ENCODE data around the gene ERCC6L2.

Gene ERCC6L2

GRCh38 chr9:95875305-95876137 lies at the start of gene ERCC6L2:
ERCC6L2 (plus strand) TSS chr9:95875691; CDS start chr9:95876039, 348 bp downstream.
- in situ Hi-C loops (cut with MboI; ENCODE audit: low sequenced_read_pairs): no loop called here

- in situ Hi-C loops (cut with MboI; ENCODE audit: low sequenced_read_pairs): no loop called here
Measured at GRCh38 chr9:95826183-95826838, 49.2 kb upstream of the ERCC6L2 start.

GRCh38 chr9:95830768-95831167 lies 44.7 kb upstream of the ERCC6L2 start:
- in situ Hi-C loops (cut with MboI; ENCODE audit: low sequenced_read_pairs): no loop called here

GRCh38 chr9:95831810-95832209 lies 43.7 kb upstream of the ERCC6L2 start:
- in situ Hi-C loops (cut with MboI; ENCODE audit: low sequenced_read_pairs): no loop called here

- in situ Hi-C loops (cut with MboI; ENCODE audit: low sequenced_read_pairs): no loop called here
Measured at GRCh38 chr9:95833546-95834178, 41.8 kb upstream of the ERCC6L2 start.

GRCh38 chr9:95834281-95834907 lies 41.1 kb upstream of the ERCC6L2 start:
- in situ Hi-C loops (cut with MboI; ENCODE audit: low sequenced_read_pairs): no loop called here

- in situ Hi-C loops (cut with MboI; ENCODE audit: low sequenced_read_pairs): no loop called here
Measured at GRCh38 chr9:95835393-95835792, 40.1 kb upstream of the ERCC6L2 start.

- in situ Hi-C loops (cut with MboI; ENCODE audit: low sequenced_read_pairs): no loop called here
Measured at GRCh38 chr9:95836072-95836471, 39.4 kb upstream of the ERCC6L2 start.

GRCh38 chr9:95839012-95839411 lies 36.5 kb upstream of the ERCC6L2 start:
- in situ Hi-C loops (cut with MboI; ENCODE audit: low sequenced_read_pairs): no loop called here

- in situ Hi-C loops (cut with MboI; ENCODE audit: low sequenced_read_pairs): no loop called here
Measured at GRCh38 chr9:95840074-95840473, 35.4 kb upstream of the ERCC6L2 start.

- in situ Hi-C loops (cut with MboI; ENCODE audit: low sequenced_read_pairs): no loop called here
Measured at GRCh38 chr9:95841377-95841776, 34.1 kb upstream of the ERCC6L2 start.

GRCh38 chr9:95845751-95846150 lies 29.7 kb upstream of the ERCC6L2 start:
- in situ Hi-C loops (cut with MboI; ENCODE audit: low sequenced_read_pairs): no loop called here

GRCh38 chr9:95848764-95849163 lies 26.7 kb upstream of the ERCC6L2 start:
- in situ Hi-C loops (cut with MboI; ENCODE audit: low sequenced_read_pairs): no loop called here

GRCh38 chr9:95852059-95853032 lies 23.1 kb upstream of the ERCC6L2 start:
- in situ Hi-C loops (cut with MboI; ENCODE audit: low sequenced_read_pairs): no loop called here

GRCh38 chr9:95854386-95855020 lies 21.0 kb upstream of the ERCC6L2 start:
- in situ Hi-C loops (cut with MboI; ENCODE audit: low sequenced_read_pairs): no loop called here

- in situ Hi-C loops (cut with MboI; ENCODE audit: low sequenced_read_pairs): no loop called here
Measured at GRCh38 chr9:95855961-95856360, 19.5 kb upstream of the ERCC6L2 start.

GRCh38 chr9:95857124-95857523 lies 18.4 kb upstream of the ERCC6L2 start:
- in situ Hi-C loops (cut with MboI; ENCODE audit: low sequenced_read_pairs): no loop called here

- in situ Hi-C loops (cut with MboI; ENCODE audit: low sequenced_read_pairs): no loop called here
Measured at GRCh38 chr9:95857896-95858295, 17.6 kb upstream of the ERCC6L2 start.

GRCh38 chr9:95862343-95862742 lies 13.1 kb upstream of the ERCC6L2 start:
- in situ Hi-C loops (cut with MboI; ENCODE audit: low sequenced_read_pairs): no loop called here

Measured in HL-60/S4 treated with phorbol 12-myristate 13-acetate at 8.2 ng/mL for 4 days and 3 days (cell line).